ENCODE measurements around the gene RPS6KB1. TPM values are rescaled to one million over a fixed set of nuclear protein-coding genes. Genes with fewer than 3 reads are reported as not detected.

RPS6KB1 gene
- total and polyA plus RNA-seq, 2 of the 8 experiments (the other 6 are each of a cell fraction or from before 2014, with no cell fraction given), result 3.4 to 28.4 TPM

- POLR2A ChIA-PET (ENCODE audit: partially characterized antibody), result interaction anchor here (0.9 to 2.6 kb wide), 5 partner anchors 9 to 29 kb away, joined by 3 to 9 read pairs (median 5); no protein-coding TSS in a partner anchor
- Histone ChIP-seq H3K4me1 (replicated peaks in 1 of 4; ENCODE audit: control insufficient read depth in 3 of 4, insufficient read depth in 4 of 4, low read length in 3 of 4) (no peaks in the 10 kb centered on the region), H2BK20ac (ENCODE audit: low read length) (no peak overlapping the region), H3K18ac (ENCODE audit: extremely low read depth, low read length) (no peak overlapping the region), H2BK15ac (ENCODE audit: low read length) (no peak overlapping the region), H3K4me2 (ENCODE audit: insufficient read depth in 1 of 2, low read depth in 2 of 2, low read length in 2 of 2) (no peak overlapping the region), H3K27ac (ENCODE audit: low read depth, low read length) (no peak overlapping the region), H2AFZ (ENCODE audit: low read length) (no peak overlapping the region), H2BK120ac (replicated peaks; ENCODE audit: low read depth, low read length) (no peak overlapping the region), H3K23me2 (ENCODE audit: low read depth, low read length) (no peaks in the 10 kb centered on the region), H4K8ac (ENCODE audit: extremely low read depth, insufficient read depth, low read length) (no peak overlapping the region), H3K56ac (replicated peaks; ENCODE audit: insufficient read length, low read depth, low read length) (no peak overlapping the region), H3K14ac (ENCODE audit: insufficient read length) (no peak overlapping the region), H3K9me3 (ENCODE audit: insufficient read depth in 2 of 2, low read depth in 1 of 2, low read length in 1 of 2) (no peaks in the 10 kb centered on the region; a peak in 1 of 4 replicates), H2BK5ac (ENCODE audit: low read depth, low read length) (no peak overlapping the region), H3K9ac (replicated peaks in 1 of 4; ENCODE audit: extremely low read depth in 1 of 4, low read depth in 3 of 4, low read length in 3 of 4) (no peak overlapping the region), H4K5ac (ENCODE audit: insufficient read length, low read depth, low read length) (no peak overlapping the region), H2AK5ac (ENCODE audit: low read depth, low read length) (no peak overlapping the region), H4K91ac (replicated peaks; ENCODE audit: insufficient read length, low read length) (no peak overlapping the region), H3K4me3 (ENCODE audit: extremely low read depth in 1 of 4, insufficient read depth in 2 of 4, low read depth in 3 of 4, low read length in 4 of 4) (no peak overlapping the region), H3K79me2 (ENCODE audit: control insufficient read depth in 1 of 2, insufficient read depth in 2 of 2, low read length in 2 of 2) (no peaks in the 10 kb centered on the region), H3K23ac (ENCODE audit: insufficient read length) (no peak overlapping the region), H3K79me1 (ENCODE audit: low read depth, low read length) (no peaks in the 10 kb centered on the region), H2BK12ac (ENCODE audit: low read depth, low read length) (no peak overlapping the region), H3K27me3 (replicated peaks in 1 of 4; ENCODE audit: control insufficient read depth in 3 of 4, extremely low read depth in 1 of 4, insufficient read depth in 3 of 4, low read length in 3 of 4) (no peaks in the 10 kb centered on the region), H4K20me1 (replicated peaks in 1 of 2; ENCODE audit: control insufficient read depth in 1 of 2, insufficient read depth in 2 of 2, low read length in 2 of 2) (no peaks in the 10 kb centered on the region), H3K4ac (replicated peaks; ENCODE audit: insufficient read length, low read depth, low read length) (no peak overlapping the region), H3K36me3 (ENCODE audit: control insufficient read depth in 2 of 4, insufficient read depth in 4 of 4, low read length in 3 of 4) (peaks cover 0 to 12% (median 4%) of the 10 kb centered on the region in 4 experiments; a peak in 2 of 8 replicates)
- FAIRE-seq, result no peak
- DNase-seq (ENCODE audit: low read depth in 1 of 2, low spot score in 2 of 2), result no peak
- 90% methylated on average over 1 of the region's 1 CpG; no CpG with 5 or more reads in 1 of the 2 experiments for whole genome bisulfite sequencing, 2 experiments (ENCODE audit: extremely low coverage in 1 of 2, insufficient coverage in 1 of 2, insufficient read length in 1 of 2, insufficient replicate concordance in 2 of 2, low coverage in 1 of 2, low lambda C conversion rate in 2 of 2, missing lambda C conversion rate in 1 of 2)
- CTCF ChIA-PET (ENCODE audit: partially characterized antibody), result interaction anchor here (0.6 to 2.5 kb wide), 8 partner anchors 9 to 120 kb away, joined by 3 to 9 read pairs (median 3); no protein-coding TSS in a partner anchor
- no peak for TF ChIP-seq RAD21 (IDR thresholded peaks at IDR 0.05 in 1 of 2, conservative IDR thresholded peaks at IDR 0.05 in 1 of 2; ENCODE audit: low read depth in 2 of 2, low read length in 2 of 2)
- no peak for TF ChIP-seq YY1 (IDR thresholded peaks at IDR 0.05; ENCODE audit: low read depth, low read length)
- no peak for TF ChIP-seq RXRA (IDR thresholded peaks at IDR 0.05; ENCODE audit: insufficient read depth, low read depth, low read length)
- TF ChIP-seq BCL11A (IDR thresholded peaks at IDR 0.05; ENCODE audit: low read depth in 2 of 2, low read length in 2 of 2), result no peak
- TF ChIP-seq GTF2F1 (IDR thresholded peaks at IDR 0.05; ENCODE audit: borderline replicate concordance, low read depth, low read length), result no peak
- no peak for TF ChIP-seq SRF (IDR thresholded peaks at IDR 0.05; ENCODE audit: low read depth, low read length)
- no peak for TF ChIP-seq E2F6 (IDR thresholded peaks at IDR 0.05)
- no peak for TF ChIP-seq TAF1 (IDR thresholded peaks at IDR 0.05; ENCODE audit: low read depth, low read length)
- no peak for TF ChIP-seq RBBP5 (IDR thresholded peaks at IDR 0.05; ENCODE audit: borderline replicate concordance, low read depth, low read length)
- no peak for TF ChIP-seq BACH1 (IDR thresholded peaks at IDR 0.05; ENCODE audit: low read length)
- TF ChIP-seq TAF7 (optimal IDR thresholded peaks at IDR 0.05; ENCODE audit: borderline replicate concordance, low read depth, low read length), result no peak
- no peak for TF ChIP-seq HDAC2 (IDR thresholded peaks at IDR 0.05; ENCODE audit: borderline replicate concordance in 1 of 2, low read depth in 2 of 2, low read length in 2 of 2)
- TF ChIP-seq CHD1 (IDR thresholded peaks at IDR 0.05; ENCODE audit: low read depth, low read length), result no peak
- no peak for TF ChIP-seq CEBPB (IDR thresholded peaks at IDR 0.05; ENCODE audit: low read depth, low read length)
Observed at GRCh38 chr17:59869941-59870218, 23.0 kb upstream of the RPS6KB1 start.

Data from H1 (cell line).